GM21737 (cell line): ENCODE measurements around the gene MEF2A.

Experiments
- ATAC-seq: cut with Tn5 transposase; IDR thresholded peaks from one replicate; pipeline ENCODE4 v1.9.1; 2021; ENCODE audit warnings: mild to moderate bottlenecking, moderate library complexity; ENCODE audit not compliant: unreplicated experiment

Gene MEF2A

GRCh38 chr15:99752556-99752955, 186.8 kb downstream of the MEF2A start:
- ATAC-seq: no peak

- ATAC-seq: no peak
Measured at GRCh38 chr15:99753066-99753465, 187.3 kb downstream of the MEF2A start.

- ATAC-seq: peak; percentile 84
Measured at GRCh38 chr15:99755692-99756409, 190.1 kb downstream of the MEF2A start.

- no peak for ATAC-seq
Measured at GRCh38 chr15:99762288-99762687, 196.5 kb downstream of the MEF2A start.

- no peak for ATAC-seq
Measured at GRCh38 chr15:99763827-99764226, 198.0 kb downstream of the MEF2A start.

- no peak for ATAC-seq
Measured at GRCh38 chr15:99764522-99764921, 198.7 kb downstream of the MEF2A start.
